GM06990 (cell line): Measurements from ENCODE around the gene C12orf75.

Source experiments
- DNase-seq: peaks from one replicate; pipeline ENCODE4 v3.0.0-alpha.2; 2011; ENCODE audit not compliant: insufficient read length; ENCODE audit errors: extremely low read depth
- H3K27me3 ChIP-seq: replicated peaks from 2 replicates; pipeline ENCODE4 v1.6.0; 2011; ENCODE audit warnings: low read length; ENCODE audit not compliant: control insufficient read depth, insufficient read depth
- H3K36me3 ChIP-seq: 2 replicates; pipeline ENCODE4 v1.5.1; 2011; ENCODE audit warnings: low read length; ENCODE audit not compliant: control insufficient read depth, insufficient read depth
- H3K4me3 ChIP-seq: replicated peaks from 2 replicates; pipeline ENCODE4 v1.5.1; 2011; ENCODE audit warnings: low read depth, mild to moderate bottlenecking, control low read depth, low read length
- CTCF ChIP-seq: IDR thresholded peaks from 2 replicates; pipeline ENCODE4 v1.5.1; 2011; ENCODE audit warnings: low read length, control low read depth, mild to moderate bottlenecking, inconsistent platforms; ENCODE audit not compliant: insufficient read depth, poor library complexity, severe bottlenecking

C12orf75 gene

GRCh38 chr12:105317942-105318621 lies 12.4 kb upstream of the C12orf75 start:
- no peak for TF ChIP-seq CTCF
- Histone ChIP-seq H3K4me3 (no peak overlapping the region), H3K36me3 (no peaks in the 10 kb centered on the region), H3K27me3 (no peaks in the 10 kb centered on the region)
- no peak for DNase-seq

- Histone ChIP-seq H3K27me3 (no peaks in the 10 kb centered on the region), H3K4me3 (no peak overlapping the region), H3K36me3 (no peaks in the 10 kb centered on the region)
- TF ChIP-seq CTCF: no peak
- no peak for DNase-seq
These were observed 11.6 kb upstream of the C12orf75 start for GRCh38 chr12:105318651-105319483.

- no peak for TF ChIP-seq CTCF
- H3K36me3 ChIP-seq: no peaks in the 10 kb centered on the region
- H3K4me3 ChIP-seq: no peak overlapping the region
- H3K27me3 ChIP-seq: no peaks in the 10 kb centered on the region
- DNase-seq: no peak
These were observed 10.7 kb upstream of the C12orf75 start for GRCh38 chr12:105319691-105320209.

- Histone ChIP-seq H3K4me3 (no peak overlapping the region), H3K36me3 (no peaks in the 10 kb centered on the region), H3K27me3 (no peaks in the 10 kb centered on the region)
- TF ChIP-seq CTCF: peak; percentile 44
- no peak for DNase-seq
These were observed 9.4 kb upstream of the C12orf75 start for GRCh38 chr12:105321125-105321524.

- H3K4me3 ChIP-seq: no peak overlapping the region
- H3K36me3 ChIP-seq: no peaks in the 10 kb centered on the region
- H3K27me3 ChIP-seq: no peaks in the 10 kb centered on the region
- DNase-seq: no peak
- no peak for TF ChIP-seq CTCF
These were observed 8.4 kb upstream of the C12orf75 start for GRCh38 chr12:105322070-105322469.
